GM18519 (cell line): ENCODE data around the gene IL3.

Source experiments
- ATAC-seq: cut with Tn5 transposase; IDR thresholded peaks from one replicate; pipeline ENCODE4 v1.9.1; 2021; ENCODE audit warnings: mild to moderate bottlenecking, moderate library complexity; ENCODE audit not compliant: unreplicated experiment, low FRiP score

IL3 gene

GRCh38 chr5:132055808-132056609 is 4.4 kb upstream of the IL3 start:
- no peak for ATAC-seq

DNA sequence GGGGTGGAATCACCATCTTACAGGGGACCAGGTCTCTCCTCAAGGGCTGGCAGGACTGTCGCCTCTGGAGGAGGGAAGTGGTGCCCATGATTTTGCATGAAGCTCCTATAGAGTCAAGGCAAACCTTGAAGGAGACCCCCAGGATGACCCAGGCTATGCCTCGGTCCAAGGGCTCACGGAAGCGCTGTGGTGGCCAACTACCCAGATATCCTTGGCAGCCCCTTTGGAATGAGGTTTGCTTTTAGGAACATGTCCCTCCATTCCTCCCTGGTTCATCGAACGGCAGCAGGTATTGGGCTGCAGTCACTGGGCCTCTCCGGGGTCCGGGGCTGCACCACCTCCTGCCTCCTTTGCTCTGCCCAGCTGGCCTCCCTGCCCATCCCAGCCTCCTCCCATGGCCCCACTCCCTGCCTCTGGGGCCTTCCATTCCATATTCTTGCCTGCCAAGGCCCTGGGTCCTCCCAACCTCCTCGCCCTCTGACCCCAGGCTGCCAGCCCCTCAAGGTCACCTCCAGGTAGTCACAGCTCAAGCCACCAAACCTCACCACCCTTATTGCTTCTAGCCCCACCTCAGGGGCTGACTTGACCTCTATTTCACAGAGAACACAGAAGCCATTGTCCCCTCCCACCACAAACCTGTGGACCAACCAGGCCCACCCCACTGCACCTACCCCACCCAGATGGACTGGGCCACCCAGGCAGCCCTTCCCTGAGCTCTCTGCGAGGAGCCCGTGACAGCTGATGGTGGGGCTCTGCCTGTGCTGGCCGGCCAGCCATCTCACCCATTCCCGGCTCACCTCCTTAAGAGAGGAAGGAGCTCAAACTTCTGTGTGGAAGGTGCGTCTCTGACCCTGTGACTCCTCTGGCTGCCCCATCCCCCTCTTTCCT is 3.6 kb upstream of the IL3 start:
- ATAC-seq: no peak

GRCh38 chr5:132057498-132058255 is 2.8 kb upstream of the IL3 start:
- ATAC-seq: no peak

GRCh38 chr5:132058646-132059042 is 1.8 kb upstream of the IL3 start:
- ATAC-seq: no peak

- ATAC-seq: no peak
Measured at GRCh38 chr5:132059043-132059695, 1.3 kb upstream of the IL3 start.

- ATAC-seq: no peak
Measured at GRCh38 chr5:132059696-132060500, 557 bp upstream of the IL3 start.

GRCh38 chr5:132063090-132063911 is 2.8 kb downstream of the IL3 start:
- ATAC-seq: peak; percentile 44

DNA sequence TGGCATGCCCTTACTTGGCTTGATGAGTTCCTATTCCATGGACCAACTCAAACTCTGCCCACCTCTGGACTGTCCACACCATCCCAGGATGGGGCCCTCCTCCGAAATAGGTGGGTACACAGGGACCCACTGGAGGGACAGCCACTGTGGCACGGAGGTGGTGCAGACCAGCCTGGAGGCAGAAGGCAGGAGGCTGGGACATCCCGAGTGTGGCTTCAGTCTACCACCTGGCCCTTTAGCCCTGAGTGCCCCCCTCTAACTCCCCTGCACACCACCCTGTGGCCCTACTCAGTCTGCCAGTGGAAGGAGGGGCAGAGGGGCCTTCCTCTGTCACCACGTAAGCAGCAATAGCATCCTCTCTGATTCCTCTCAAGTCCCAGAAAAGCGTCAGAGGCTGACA is 3.7 kb downstream of the IL3 start:
- no peak for ATAC-seq

DNA sequence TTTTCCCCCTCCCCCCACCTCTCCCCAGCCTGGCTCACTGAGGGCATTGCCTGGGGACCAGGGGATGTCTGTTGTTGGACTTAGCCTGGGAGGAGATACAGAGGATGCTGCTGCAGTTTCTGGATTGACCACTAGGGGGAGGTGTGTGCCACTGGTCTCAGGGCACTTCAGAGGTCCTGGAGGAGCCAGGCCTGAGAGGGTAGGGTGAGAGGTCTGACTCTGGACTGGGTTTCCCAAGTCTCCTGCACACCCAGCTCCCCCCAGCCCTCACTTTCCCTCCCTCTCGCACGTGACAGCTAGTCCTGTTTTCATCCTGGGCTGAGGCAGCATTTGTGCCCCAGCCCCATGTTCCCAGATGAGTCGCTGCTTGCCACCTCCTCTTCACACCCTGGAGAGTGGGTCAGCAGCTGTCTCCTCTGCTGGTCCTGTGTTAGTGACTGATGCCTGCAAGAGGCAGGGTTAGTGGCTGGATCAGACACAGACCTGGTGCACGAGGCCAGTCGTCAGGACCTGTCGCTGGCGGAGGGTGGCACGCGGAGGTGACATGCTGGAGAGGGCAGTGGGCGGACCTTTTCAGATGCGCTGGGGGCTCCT is 4.4 kb downstream of the IL3 start:
- no peak for ATAC-seq

DNA sequence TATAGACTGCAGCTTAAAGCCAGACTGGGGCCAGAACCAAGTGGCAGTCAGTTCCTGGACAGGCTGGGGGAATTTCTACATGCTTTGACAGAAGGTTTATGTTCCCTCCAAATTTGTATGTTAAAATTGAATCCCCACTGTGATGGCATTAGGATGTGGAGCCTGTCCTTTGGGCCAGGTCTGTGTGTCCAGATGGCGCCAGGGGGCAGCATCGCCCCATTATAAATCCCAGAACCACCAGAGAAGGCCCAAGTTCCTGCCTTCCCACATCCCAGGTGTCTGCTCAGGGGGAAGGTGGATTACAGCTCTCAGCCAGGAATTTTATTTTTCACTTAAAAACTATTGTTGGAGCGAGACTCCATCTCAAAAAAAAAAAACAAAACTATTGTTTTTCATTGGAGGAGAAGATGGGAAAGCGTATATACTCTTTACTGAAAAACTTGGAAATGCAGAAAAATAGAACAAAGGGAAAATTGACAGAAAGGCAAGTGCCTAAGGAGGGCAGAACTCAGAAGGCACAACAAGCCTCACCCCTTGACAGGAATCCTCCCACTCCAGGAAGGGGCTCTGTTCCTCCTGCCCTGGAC is 5.0 kb downstream of the IL3 start:
- no peak for ATAC-seq

- no peak for ATAC-seq
Measured at GRCh38 chr5:132065951-132066701, 5.7 kb downstream of the IL3 start.

DNA sequence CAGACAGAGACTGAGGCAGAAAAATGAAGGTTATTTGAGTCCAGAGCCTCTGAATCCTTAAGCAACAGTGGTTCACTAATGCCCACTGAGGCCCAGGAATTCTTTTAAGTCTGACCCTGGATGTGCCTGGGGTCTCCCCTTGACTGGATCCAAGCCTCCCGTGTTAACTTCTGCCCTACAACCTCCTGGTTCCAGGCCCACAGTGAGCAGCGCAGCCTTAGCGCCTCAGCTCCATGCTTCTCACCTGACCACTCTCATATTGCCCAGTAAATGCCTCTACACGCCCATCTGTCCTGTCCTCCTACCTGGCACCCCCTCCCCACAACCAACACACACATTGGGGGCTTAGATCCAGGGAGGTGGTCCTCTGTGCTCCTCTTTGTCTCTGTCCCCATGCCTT is 6.4 kb downstream of the IL3 start:
- ATAC-seq: no peak

DNA sequence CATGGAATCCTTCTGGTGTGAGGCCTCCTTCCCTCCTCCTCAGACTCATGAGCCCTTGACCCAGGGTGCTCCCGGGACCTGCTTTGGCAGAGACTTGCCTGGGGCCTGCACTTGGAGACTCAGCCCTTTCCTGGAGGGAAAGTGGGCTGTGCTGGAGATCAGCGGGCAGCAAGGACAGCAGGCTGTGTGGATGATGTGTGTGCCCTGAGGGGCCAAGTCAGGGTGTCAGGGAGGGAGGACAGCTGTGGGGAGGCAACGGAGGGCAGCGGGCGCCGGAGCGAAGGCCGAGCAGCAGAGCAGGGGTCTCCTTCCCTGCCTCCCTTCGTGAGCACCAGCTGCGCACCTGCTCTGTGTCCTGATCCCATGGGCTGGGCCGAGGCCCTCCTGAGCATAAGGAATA is 7.0 kb downstream of the IL3 start:
- no peak for ATAC-seq

GRCh38 chr5:132067941-132068808 is 7.7 kb downstream of the IL3 start:
- no peak for ATAC-seq

GRCh38 chr5:132069561-132069960 is 9.1 kb downstream of the IL3 start:
- no peak for ATAC-seq

DNA sequence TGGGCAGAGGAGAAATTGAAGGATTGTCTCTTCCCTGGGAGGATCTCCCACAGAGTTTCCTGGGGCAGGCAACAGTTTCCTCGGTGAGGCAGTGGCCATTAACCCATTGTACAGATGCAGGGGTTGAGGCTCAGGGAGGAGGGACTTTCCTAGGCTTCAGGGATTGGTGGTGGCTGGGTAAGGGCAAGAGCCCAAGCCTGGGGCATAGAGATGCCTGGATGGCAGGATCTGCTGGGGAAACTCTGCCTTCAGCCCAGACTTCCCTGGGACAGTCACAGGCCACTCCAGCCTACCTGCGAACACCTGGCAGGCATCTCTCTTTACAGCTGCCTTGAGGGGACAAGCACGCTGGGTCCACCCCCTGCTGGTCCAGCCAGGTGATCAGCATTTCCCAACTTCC is 9.5 kb downstream of the IL3 start:
- ATAC-seq: no peak
